ENCODE results near the gene CLEC16A.
"Not testable (repeated sequence)": the region's sequence is repeated elsewhere in the genome, so short reads cannot be mapped to it uniquely, and the experiment has no call there.

Gene CLEC16A

GRCh38 chr16:10926867-10927266 is 17.5 kb upstream of the CLEC16A start:
- no peak for DNase-seq

DNA sequence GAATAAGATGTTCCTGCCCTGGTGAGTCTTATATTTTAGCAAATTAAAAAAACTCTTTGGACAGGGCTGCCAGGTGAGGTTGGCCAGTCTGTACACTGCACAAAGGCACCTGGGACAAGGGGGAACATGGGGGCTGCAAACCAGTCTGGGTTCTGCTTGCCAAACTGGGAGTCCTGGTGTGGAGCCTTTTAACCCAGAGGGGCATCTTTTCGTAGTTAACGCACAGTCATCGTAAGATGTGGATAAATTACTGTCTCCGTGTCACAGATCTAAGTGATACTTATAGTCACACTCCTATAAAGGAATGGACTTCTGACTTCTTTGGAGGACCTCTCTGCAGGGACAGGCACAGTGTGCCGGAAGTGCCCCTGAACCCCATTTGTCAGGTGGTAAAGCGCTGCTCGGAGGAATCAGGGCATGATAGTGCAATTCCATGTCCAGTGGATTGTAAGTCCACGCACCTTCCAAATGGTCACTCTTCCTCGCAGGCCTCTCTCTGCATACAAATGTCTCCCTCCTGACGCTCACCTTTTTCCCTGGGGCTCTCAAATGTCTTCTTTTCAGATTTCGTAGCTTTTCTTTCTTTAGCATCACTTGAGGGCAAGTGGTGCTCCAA is 16.8 kb upstream of the CLEC16A start:
- DNase-seq = no peak

GRCh38 chr16:10929097-10929496 is 15.3 kb upstream of the CLEC16A start:
- DNase-seq = not testable (repeated sequence)

DNA sequence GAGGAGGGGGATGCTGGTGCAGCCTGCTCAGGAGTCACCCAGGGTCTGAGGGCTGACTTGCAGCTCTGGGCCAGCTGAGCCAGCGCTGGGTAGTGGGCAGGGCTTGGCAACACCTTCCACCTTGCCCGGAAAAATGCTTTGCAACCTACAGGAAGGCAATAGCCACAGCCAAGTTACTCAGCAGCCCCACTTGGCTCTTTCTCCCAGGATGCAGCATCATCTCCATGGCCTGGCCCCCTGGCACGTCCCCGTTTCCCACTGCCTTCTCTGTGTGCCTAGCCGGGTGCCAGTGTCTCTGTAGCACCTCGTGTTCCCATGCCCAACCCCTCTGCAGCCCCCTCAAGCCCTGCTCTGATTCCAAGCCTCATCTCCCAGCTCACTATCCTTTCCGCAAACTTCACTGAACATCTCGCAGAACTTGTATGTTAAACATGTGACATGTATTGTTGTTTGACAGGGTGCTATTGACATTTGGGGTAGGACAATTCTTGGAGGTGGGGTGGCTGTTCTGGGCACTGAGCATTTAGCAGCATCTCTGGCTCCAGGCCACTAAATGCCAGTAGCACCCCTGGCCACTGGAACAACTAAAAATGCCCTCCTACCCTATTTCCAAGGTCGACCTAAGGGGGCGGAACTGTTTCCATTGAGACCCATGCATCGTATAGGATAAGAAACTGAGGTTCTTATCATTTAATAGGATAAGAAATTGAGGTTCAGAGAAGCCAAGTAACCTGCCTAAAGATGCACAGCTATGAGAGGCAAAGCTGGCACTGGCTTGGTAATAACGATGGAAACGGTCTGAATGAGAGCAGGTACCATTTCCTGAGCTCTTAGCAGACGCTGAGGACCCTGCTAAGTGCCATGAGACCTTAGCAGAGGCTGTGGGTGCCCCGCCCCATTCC is 14.3 kb upstream of the CLEC16A start:
- DNase-seq = no peak

GRCh38 chr16:10930755-10931093 is 13.6 kb upstream of the CLEC16A start:
- DNase-seq = no peak

GRCh38 chr16:10931134-10931533 is 13.2 kb upstream of the CLEC16A start:
- DNase-seq = no peak

GRCh38 chr16:10931977-10932632 is 12.3 kb upstream of the CLEC16A start:
- no peak for DNase-seq

GRCh38 chr16:10932959-10933710 is 11.2 kb upstream of the CLEC16A start:
- DNase-seq = no peak

DNA sequence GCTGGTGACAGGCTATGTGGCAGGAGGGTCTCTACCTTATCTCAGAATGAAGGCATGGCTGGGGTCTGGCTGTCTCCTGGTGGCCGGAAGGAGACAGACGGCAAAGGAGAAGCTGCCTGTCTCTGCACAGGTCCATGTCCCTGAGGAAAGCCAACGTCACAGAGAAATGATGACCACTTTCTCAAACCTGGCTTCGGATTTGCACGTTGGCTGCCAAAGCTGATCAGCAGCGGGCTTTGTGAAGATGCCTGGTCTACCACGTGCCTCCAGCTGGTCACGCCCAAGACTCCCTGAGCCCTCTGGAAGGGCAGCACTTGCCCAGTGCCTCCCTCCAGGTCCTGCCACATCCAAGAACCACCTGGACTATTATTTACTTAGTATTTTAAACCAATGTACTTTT is 10.5 kb upstream of the CLEC16A start:
- DNase-seq = no peak

GRCh38 chr16:10934325-10935107 is 9.8 kb upstream of the CLEC16A start:
- DNase-seq = no peak

- no peak for DNase-seq
Observed at GRCh38 chr16:10935226-10935915, 9.0 kb upstream of the CLEC16A start.

GRCh38 chr16:10936272-10936984 is 7.9 kb upstream of the CLEC16A start:
- DNase-seq = no peak

GRCh38 chr16:10937068-10937859 is 7.1 kb upstream of the CLEC16A start:
- DNase-seq = no peak

DNA sequence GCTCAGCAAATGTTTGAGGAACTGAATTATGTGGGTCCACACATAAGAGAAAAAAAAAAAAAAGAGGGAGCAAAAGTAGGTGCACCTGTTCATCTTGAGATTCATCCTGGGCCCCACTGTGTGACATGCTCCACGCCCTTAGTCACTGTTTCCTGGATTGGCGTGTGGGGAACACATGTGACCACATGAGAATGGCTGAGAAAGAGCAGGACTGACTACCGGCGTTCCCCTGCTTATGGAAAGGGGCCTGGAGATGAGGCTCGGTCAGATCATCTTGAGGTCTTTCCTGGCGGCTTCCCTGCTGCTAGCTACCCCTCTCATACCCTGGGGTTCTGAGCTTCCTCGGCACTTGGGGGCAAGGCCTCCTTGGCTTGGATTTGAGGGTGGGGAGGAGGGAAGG is 6.0 kb upstream of the CLEC16A start:
- DNase-seq = peak; percentile 74

- no peak for DNase-seq
Observed at GRCh38 chr16:10938796-10939648, 5.3 kb upstream of the CLEC16A start.

- DNase-seq = no peak
Observed at GRCh38 chr16:10939649-10940234, 4.6 kb upstream of the CLEC16A start.

DNA sequence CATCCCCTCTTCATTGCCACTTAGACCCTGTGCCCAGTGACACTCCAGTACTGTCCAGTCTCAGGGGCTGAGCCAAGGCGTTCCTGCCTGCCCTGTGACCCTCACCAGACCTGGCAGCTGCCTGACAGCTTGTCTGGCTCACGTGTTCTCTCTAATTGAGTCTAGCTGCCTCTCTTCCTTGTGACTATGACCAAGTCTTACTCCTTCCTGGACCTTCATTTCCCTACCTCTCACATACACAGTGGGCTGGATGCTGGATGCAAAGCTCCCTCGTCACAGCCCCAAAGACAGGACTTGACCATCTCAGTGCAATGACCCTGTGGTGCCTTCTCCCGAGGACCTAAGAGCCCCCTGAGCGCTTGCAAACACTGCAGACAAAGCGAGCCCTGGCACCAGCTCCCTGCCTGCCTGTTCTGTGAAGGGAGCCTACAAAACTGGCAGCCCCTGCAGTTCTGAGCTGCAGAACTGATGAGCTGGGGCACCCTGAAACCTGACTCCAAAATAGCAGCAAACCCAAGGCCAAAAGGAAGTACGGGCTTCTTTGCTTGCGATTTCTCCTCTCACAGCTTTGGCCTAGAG is 3.8 kb upstream of the CLEC16A start:
- no peak for DNase-seq

- no peak for DNase-seq
Observed at GRCh38 chr16:10941127-10941933, 3.0 kb upstream of the CLEC16A start.
